HG03060 (cell line): ENCODE measurements around the gene OR5AU1.

Experiments
- ATAC-seq: cut with Tn5 transposase; IDR thresholded peaks from one replicate; pipeline ENCODE4 v1.9.1; 2021; ENCODE audit warnings: low read depth, moderate number of reproducible peaks; ENCODE audit not compliant: unreplicated experiment

OR5AU1 gene

DNA sequence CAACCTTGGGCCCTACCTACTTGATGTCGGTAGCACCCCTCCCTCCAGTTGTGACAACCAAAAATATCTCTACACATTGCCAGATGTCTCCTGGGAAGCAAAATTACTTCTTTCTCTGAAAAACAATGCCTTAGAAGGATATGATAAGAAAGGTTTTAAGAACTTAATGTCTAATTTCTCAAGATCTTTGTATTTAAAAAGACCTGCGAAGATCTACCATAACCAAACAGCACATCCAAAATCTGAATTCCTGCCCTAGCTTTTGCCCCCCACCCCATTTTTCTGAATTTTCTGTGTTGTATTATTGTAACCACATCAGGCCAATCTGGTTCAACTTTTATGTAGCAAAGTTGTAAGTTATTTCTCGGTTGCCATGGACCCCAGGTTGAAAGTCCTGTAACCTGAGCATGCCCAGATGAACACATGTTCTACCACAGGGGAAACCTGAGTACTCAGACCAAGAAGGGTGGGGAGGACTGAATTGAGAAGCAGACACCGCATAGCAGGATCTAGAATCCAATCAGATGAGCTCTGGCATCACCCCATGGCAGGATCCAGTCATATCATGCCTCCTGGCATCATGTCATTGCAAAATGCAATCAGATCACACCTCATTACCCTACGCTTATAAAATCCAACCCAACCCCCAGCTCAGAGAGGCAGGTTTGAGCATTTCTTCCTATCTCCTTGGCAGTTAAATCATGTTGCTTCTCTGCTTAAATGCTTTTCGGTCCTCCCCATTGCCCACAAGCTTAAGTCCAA is 46.3 kb downstream of the OR5AU1 start:
- ATAC-seq: no peak

DNA sequence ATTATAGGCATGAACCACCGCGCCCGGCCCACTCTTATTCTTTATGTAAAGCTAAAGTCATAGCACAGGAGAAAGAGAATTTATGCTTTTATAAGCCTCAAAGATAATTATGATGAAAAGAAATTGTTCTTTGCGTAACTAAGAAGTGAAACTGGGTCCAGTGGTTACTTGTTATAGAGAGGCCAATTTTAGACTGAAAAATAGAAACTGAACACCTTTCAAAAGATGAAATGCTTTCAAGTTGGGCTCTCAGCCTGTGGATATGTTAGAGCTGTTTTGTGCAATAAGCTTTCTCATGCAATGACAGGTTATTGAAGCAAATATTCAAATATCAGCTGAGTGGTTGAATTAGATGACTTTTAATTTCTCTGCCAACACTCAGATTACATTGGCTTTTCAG is 47.1 kb downstream of the OR5AU1 start:
- no peak for ATAC-seq

DNA sequence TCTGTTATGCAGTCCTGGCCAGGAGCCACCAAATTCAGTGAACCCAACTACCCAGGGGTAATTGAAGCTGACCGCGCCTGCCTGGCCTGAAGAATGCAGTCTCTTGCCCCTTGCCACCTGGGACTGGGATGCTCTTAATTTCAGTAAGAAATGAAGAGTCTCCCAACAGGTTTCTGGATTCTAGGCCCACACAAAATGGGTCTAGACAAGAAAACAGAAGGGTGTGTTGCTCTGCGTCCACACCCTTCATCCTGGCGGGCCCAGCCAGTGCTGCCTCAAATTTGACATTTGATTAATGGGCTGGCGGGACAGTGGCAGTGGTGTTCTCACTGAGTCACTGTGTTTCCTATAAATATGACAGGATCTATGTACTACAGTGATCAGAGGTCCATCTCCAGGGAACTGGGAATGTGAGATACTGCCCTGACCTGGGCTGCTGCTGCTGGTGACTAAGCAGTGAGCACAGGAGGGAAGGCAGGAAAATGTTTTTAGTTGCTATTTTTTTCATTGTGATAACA is 48.5 kb downstream of the OR5AU1 start:
- no peak for ATAC-seq

DNA sequence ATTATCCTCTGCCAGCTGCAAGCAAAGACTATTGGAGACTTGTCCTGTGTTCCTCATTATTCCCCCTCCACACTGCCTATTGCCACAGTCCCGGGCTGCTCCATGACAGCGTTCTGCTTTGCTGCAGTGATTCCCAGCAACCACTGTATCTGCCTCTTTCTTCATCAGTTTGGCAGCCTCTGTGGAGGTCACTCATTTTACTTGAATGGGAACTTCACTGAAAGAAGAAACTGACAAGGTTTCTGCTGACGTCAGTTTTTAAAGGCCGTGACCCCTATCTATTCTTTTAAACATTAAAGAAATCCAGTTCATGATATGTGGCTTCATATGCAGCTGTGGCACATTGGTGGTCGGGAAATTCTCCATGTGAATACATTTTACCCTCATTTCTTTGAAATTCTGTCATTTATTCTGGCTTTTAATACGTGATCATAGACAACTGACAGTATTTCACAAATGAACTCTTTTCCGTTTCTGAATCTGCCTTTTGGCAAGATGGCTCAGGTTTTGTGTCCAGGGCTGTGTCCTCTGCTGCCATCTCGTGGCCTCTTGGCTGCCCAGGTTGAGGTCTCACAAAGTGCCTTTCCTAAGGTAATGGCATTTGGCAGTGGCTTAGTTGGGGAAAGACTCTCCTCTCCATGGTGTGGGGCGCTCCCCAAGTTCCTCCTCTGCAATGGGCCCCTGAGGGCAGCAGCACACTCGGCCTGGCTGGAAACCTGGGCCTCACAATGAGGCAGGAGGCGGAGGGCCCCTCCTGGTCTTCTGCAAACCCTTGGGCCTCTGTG is 49.2 kb downstream of the OR5AU1 start:
- ATAC-seq: no peak

DNA sequence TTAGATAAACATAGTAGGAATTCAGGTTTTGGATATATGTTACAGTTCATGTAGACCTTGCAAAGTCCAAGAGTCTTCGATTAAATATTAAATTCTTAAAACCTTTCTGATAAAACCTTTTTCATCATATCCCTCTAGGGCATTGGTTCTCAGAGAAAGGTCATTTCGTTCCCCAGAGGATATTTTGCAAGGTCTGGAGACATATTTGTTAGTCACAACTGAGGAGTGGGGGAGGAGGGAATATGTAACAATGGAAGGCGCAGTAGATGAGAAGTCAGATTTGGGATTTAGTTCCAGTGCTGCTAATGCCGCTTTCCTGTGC is 49.7 kb downstream of the OR5AU1 start:
- ATAC-seq: no peak

DNA sequence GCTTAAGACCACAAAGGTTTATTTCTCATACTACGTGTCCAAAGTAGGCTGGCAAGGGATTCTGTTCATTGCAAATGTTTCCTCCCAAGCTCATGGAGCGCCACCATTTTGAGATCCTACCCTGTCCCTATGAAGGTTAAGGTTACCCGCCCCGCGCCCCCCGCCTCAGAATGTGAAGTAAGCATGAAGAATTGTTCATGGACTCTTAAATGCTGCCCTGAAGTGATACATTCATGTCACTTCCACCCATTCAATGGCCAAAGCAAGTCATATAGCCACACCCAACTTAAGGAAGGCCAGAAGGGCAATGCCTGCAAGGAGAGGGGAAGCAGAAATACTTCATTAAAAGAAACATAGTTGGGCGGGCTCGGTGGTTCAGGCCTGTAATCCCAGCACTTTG is 50.8 kb downstream of the OR5AU1 start:
- ATAC-seq: no peak
